ENCODE measurements around the gene COL19A1.

- peak in 2 of 6 experiments; percentile 1 to 18 for TF ChIP-seq CTCF (IDR thresholded peaks at IDR 0.05)
- TF ChIP-seq POLR2A (IDR thresholded peaks at IDR 0.05): no peak
These were observed 648 bp downstream of the COL19A1 start for GRCh38 chr6:69866770-69867638.
